Body of pancreas (tissue), 4 donors: Measurements from ENCODE around the gene RANBP1. TPM values are rescaled to one million over a fixed set of nuclear protein-coding genes. Genes with fewer than 3 reads are reported as not detected.
A peak's percentile ranks its signal among the peaks of the same experiment; 100 is the strongest.

ENCODE experiments used
- ATAC-seq: fragments of 150-250 bp; one replicate; pipeline ENCODE4 v1.9.1; 2016
- DNase-seq, 4 donors: peaks; one replicate each; pipeline ENCODE4 v3.0.0-alpha.2; 2019
- H3K27ac ChIP-seq, 4 donors: fragments of 200-600 bp; sonication (generic); 1 replicate in 3 of 4; 2 replicates in 1 of 4; pipeline versions ENCODE4 v1.5.1 to v1.6.1; 2016 to 2019; ENCODE audit warnings: mild to moderate bottlenecking in 1 of 4, mixed read lengths in 1 of 4, moderate library complexity in 1 of 4
- H3K27me3 ChIP-seq, 2 donors: fragments of 200-600 bp; sonication (generic); one replicate each; pipeline ENCODE4 v1.6.0; 2016; ENCODE audit warnings: mild to moderate bottlenecking in 1 of 2
- H3K36me3 ChIP-seq, 2 donors: fragments of 200-600 bp; sonication (generic); replicated peaks in 1 of 2; 2 replicates each; pipeline ENCODE4 v1.5.1; 2016; ENCODE audit warnings: low read depth in 2 of 2; ENCODE audit not compliant: insufficient read depth in 1 of 2
- H3K4me1 ChIP-seq: fragments of 200-600 bp; sonication (generic); one replicate; pipeline ENCODE4 v1.6.0; 2016
- H3K4me3 ChIP-seq, 2 donors: fragments of 200-600 bp; sonication (generic); 1 replicate in 1 of 2; 2 replicates in 1 of 2; pipeline ENCODE4 v1.5.1; 2016 to 2019
- H3K9me3 ChIP-seq, 3 donors: fragments of 200-600 bp; sonication (generic); 1 replicate in 2 of 3; 2 replicates in 1 of 3; pipeline ENCODE4 v1.5.1; 2016
- CTCF ChIP-seq, 7 experiments: fragments of 450-650 bp in 4 of 7; fragments of 200-600 bp in 3 of 7; sonication (generic) in 3 of 7; IDR thresholded peaks; one replicate each; pipeline ENCODE4 v1.5.1; 2016 to 2019; ENCODE audit warnings: antibody characterized with exemption in 7 of 7
- POLR2A ChIP-seq, 3 donors: fragments of 450-650 bp; IDR thresholded peaks; one replicate each; pipeline ENCODE4 v1.6.1; 2016; ENCODE audit warnings: antibody characterized with exemption in 3 of 3, mild to moderate bottlenecking in 2 of 3
- WGBS, 2 donors: methylation state at CpG; one replicate each; pipeline ENCODE4 v1.1.5; 2017; 5-methylcytosine and 5-hydroxymethylcytosine counted together
- intact Hi-C: fragments of 100-400 bp; cut with DNase I; formaldehyde crosslinking; loops from one replicate; pipeline ENCODE4 v1.15.1; 2023
- total RNA-seq, 2 donors: library from RNA; depleted of rRNA; stranded (reverse); fragments of >200 nt; gene quantifications; one replicate each; pipeline ENCODE4 v1.1.0, GENCODE V29; 2016

Gene RANBP1
- total RNA-seq, 2 donors from 2014 or later, result 69.3 to 134 TPM

- intact Hi-C loops, result no loop called here
- Histone ChIP-seq H3K9me3 (no peaks in the 10 kb centered on the region), H3K4me3 (no peak overlapping the region), H3K27me3 (no peaks in the 10 kb centered on the region), H3K27ac (no peak overlapping the region), H3K36me3 (no peaks in the 10 kb centered on the region), H3K4me1 (peaks cover 22% of the 10 kb centered on the region)
- DNase-seq (no peak), ATAC-seq (no peak)
- WGBS, 2 donors, result 81 to 87% methylated on average over 15 to 17 of the region's 17 CpGs
- no peak for TF ChIP-seq CTCF (IDR thresholded peaks at IDR 0.05)
- TF ChIP-seq POLR2A (IDR thresholded peaks at IDR 0.05), result no peak
Measured at GRCh38 chr22:20127869-20128618, 12.1 kb downstream of the RANBP1 start.

GRCh38 chr22:20128619-20128901, 12.7 kb downstream of the RANBP1 start:
- H3K36me3 ChIP-seq, result no peaks in the 10 kb centered on the region
- no peak for DNase-seq
- H3K9me3 ChIP-seq, result no peaks in the 10 kb centered on the region
- no peak overlapping the region for H3K4me3 ChIP-seq
- TF ChIP-seq CTCF (IDR thresholded peaks at IDR 0.05) (no peak), POLR2A (IDR thresholded peaks at IDR 0.05) (no peak)
- intact Hi-C loops, result no loop called here
- peaks cover 26% of the 10 kb centered on the region for H3K4me1 ChIP-seq
- H3K27ac ChIP-seq, result no peak overlapping the region
- 50 to 58% methylated on average over 2 of the region's 2 CpGs for WGBS, 2 donors
- H3K27me3 ChIP-seq, result no peaks in the 10 kb centered on the region
- ATAC-seq, result no peak

GRCh38 chr22:20128902-20129746, 13.2 kb downstream of the RANBP1 start:
- H3K36me3 ChIP-seq, result no peaks in the 10 kb centered on the region
- no peaks in the 10 kb centered on the region for H3K9me3 ChIP-seq
- 26 to 31% methylated on average over 8 to 18 of the region's 18 CpGs for WGBS, 2 donors
- H3K4me3 ChIP-seq, result no peak overlapping the region
- no peak overlapping the region for H3K27ac ChIP-seq
- TF ChIP-seq POLR2A (IDR thresholded peaks at IDR 0.05) (no peak), CTCF (IDR thresholded peaks at IDR 0.05) (peak in 5 of 7 experiments; percentile 10 to 54 (median 40))
- peak; percentile 37 to 55 (median 39) for DNase-seq
- ATAC-seq, result no peak
- peaks cover 31% of the 10 kb centered on the region for H3K4me1 ChIP-seq
- no peaks in the 10 kb centered on the region for H3K27me3 ChIP-seq
- intact Hi-C loops, result no loop called here

GRCh38 chr22:20129747-20130014, 13.8 kb downstream of the RANBP1 start:
- WGBS, 2 donors, result 65 to 72% methylated on average over 3 of the region's 3 CpGs
- intact Hi-C loops, result no loop called here

More at GRCh38 chr22:20129747-20130014, 13.8 kb downstream of the RANBP1 start:
- ATAC-seq (no peak), DNase-seq (no peak)
- H3K36me3 ChIP-seq, result no peaks in the 10 kb centered on the region
- no peak for TF ChIP-seq CTCF (IDR thresholded peaks at IDR 0.05)
- TF ChIP-seq POLR2A (IDR thresholded peaks at IDR 0.05), result no peak
- H3K27ac ChIP-seq, result no peak overlapping the region
- H3K27me3 ChIP-seq, result no peaks in the 10 kb centered on the region
- no peaks in the 10 kb centered on the region for H3K9me3 ChIP-seq
- peaks cover 37% of the 10 kb centered on the region for H3K4me1 ChIP-seq
- no peak overlapping the region for H3K4me3 ChIP-seq
